SK-N-SH (cell line): ENCODE results near the gene C1orf226. TPM values are rescaled to one million over a fixed set of nuclear protein-coding genes. Genes with fewer than 3 reads are reported as not detected.

Experiments used
- CTCF ChIA-PET: fragments of 300-600, 350-600 bp; formaldehyde crosslinking; extraction: SDS; loops from one replicate; lab custom pipeline; 2021; lab: Yijun Ruan, JAX
- POLR2A ChIA-PET: fragments of 350-600 bp; sonication (Branson Sonifier 250); formaldehyde crosslinking; extraction: SDS; loops from one replicate; lab custom pipeline; 2020; ENCODE audit warnings: antibody characterized with exemption, inconsistent platforms; lab: Yijun Ruan, JAX
- DNase-seq: peaks from one replicate; pipeline ENCODE4 v3.0.0; 2012
- H2AFZ ChIP-seq: fragments of 200-600 bp; sonication (generic); 2 replicates; pipeline ENCODE4 v1.8.1; 2016; ENCODE audit warnings: antibody characterized with exemption, mild to moderate bottlenecking, low read depth
- H3F3A ChIP-seq: fragments of 200-600 bp; sonication (generic); replicated peaks from 2 replicates; pipeline ENCODE3; 2016; ENCODE audit warnings: antibody characterized with exemption, mild to moderate bottlenecking; ENCODE audit not compliant: insufficient read depth
- H3K27ac ChIP-seq, 2 experiments: fragments of 200-500 bp in 1 of 2; fragments of 200-600 bp in 1 of 2; sonication (Bioruptor generic) in 1 of 2; sonication (generic), shearing (Covaris generic) in 1 of 2; 2 replicates each; pipeline versions ENCODE4 v1.5.1 to v1.6.1; 2014 to 2016; ENCODE audit warnings: low read depth in 2 of 2, inconsistent platforms in 1 of 2, low read length in 1 of 2, mild to moderate bottlenecking in 1 of 2, mixed read lengths in 1 of 2
- H3K27me3 ChIP-seq: fragments of 200-600 bp; sonication (generic), shearing (Covaris generic); 2 replicates; pipeline ENCODE4 v1.6.1; 2016; ENCODE audit warnings: mixed run types; ENCODE audit not compliant: insufficient read depth
- H3K36me3 ChIP-seq, 2 experiments: fragments of 200-500 bp in 1 of 2; fragments of 200-600 bp in 1 of 2; sonication (Bioruptor generic) in 1 of 2; sonication (generic) in 1 of 2; replicated peaks in 1 of 2; 2 replicates each; pipeline versions ENCODE3 to v1.5.1; 2014 to 2016; ENCODE audit warnings: low read length in 1 of 2, mild to moderate bottlenecking in 1 of 2; ENCODE audit not compliant: insufficient read depth in 2 of 2, control insufficient read depth in 1 of 2
- H3K4me1 ChIP-seq, 2 experiments: fragments of 200-500 bp in 1 of 2; fragments of 200-600 bp in 1 of 2; sonication (Bioruptor generic) in 1 of 2; sonication (generic), shearing (Covaris generic) in 1 of 2; 2 replicates each; pipeline versions ENCODE4 v1.5.1 to v1.6.1; 2014 to 2016; ENCODE audit warnings: low read depth in 1 of 2, low read length in 1 of 2, mixed run types in 1 of 2; ENCODE audit not compliant: insufficient read depth in 2 of 2, control insufficient read depth in 1 of 2
- H3K4me2 ChIP-seq: fragments of 200-600 bp; sonication (generic), shearing (Covaris generic); 2 replicates; pipeline ENCODE4 v1.6.1; 2017; ENCODE audit warnings: mixed run types
- H3K4me3 ChIP-seq, 2 experiments: fragments of 200-500 bp in 1 of 2; fragments of 200-600 bp in 1 of 2; sonication (Bioruptor generic) in 1 of 2; sonication (generic), shearing (Covaris generic) in 1 of 2; 2 replicates each; pipeline versions ENCODE4 v1.5.1 to v1.8.1; 2014 to 2016; ENCODE audit warnings: low read depth in 2 of 2, inconsistent platforms in 1 of 2, low read length in 1 of 2, mild to moderate bottlenecking in 1 of 2, mixed read lengths in 1 of 2, moderate library complexity in 1 of 2
- H3K79me2 ChIP-seq: fragments of 200-600 bp; sonication (generic); 2 replicates; pipeline ENCODE4 v1.8.1; 2017; ENCODE audit warnings: mild to moderate bottlenecking; ENCODE audit not compliant: insufficient read depth
- H3K9ac ChIP-seq: fragments of 200-600 bp; sonication (generic); 2 replicates; pipeline ENCODE4 v1.6.1; 2017; ENCODE audit warnings: mixed run types
- H3K9me2 ChIP-seq: fragments of 200-600 bp; sonication (generic); 2 replicates; pipeline ENCODE4 v1.6.1; 2017; ENCODE audit warnings: mixed run types
- H3K9me3 ChIP-seq: fragments of 200-600 bp; sonication (generic); 2 replicates; pipeline ENCODE4 v1.6.1; 2017; ENCODE audit warnings: mixed run types, mild to moderate bottlenecking, moderate library complexity
- H4K20me1 ChIP-seq: fragments of 200-600 bp; sonication (generic); 2 replicates; pipeline ENCODE4 v1.6.1; 2017; ENCODE audit warnings: mild to moderate bottlenecking, mixed run types; ENCODE audit not compliant: insufficient read depth
- CHD2 ChIP-seq: fragments of 150-350 bp; IDR thresholded peaks from 2 replicates; pipeline ENCODE4 v1.6.1; 2018; ENCODE audit warnings: low read length; ENCODE audit not compliant: partially characterized antibody
- CTCF ChIP-seq: fragments of 200-600 bp; sonication (generic); IDR thresholded peaks from 2 replicates; pipeline ENCODE4 v1.6.1; 2017; ENCODE audit warnings: antibody characterized with exemption, mild to moderate bottlenecking, moderate library complexity
- ELF1 ChIP-seq: IDR thresholded peaks from 2 replicates; pipeline ENCODE4 v1.4.0; 2012
- EP300 ChIP-seq, 2 experiments: IDR thresholded peaks; 2 replicates each; pipeline versions ENCODE4 v1.4.0 to v1.6.1; 2012; ENCODE audit warnings: borderline replicate concordance in 1 of 2, low read depth in 1 of 2, low read length in 1 of 2
- EZH2phosphoT487 ChIP-seq: fragments of 200-600 bp; sonication (generic); IDR thresholded peaks from 2 replicates; pipeline ENCODE4 v1.6.1; 2017; ENCODE audit warnings: low read depth, mixed run types, mild to moderate bottlenecking, antibody characterized with exemption, moderate library complexity, borderline replicate concordance
- FOSL2 ChIP-seq: IDR thresholded peaks from 2 replicates; pipeline ENCODE4 v1.4.0; 2012; ENCODE audit warnings: low read depth, mild to moderate bottlenecking, moderate library complexity, borderline replicate concordance
- FOXM1 ChIP-seq: IDR thresholded peaks from 2 replicates; pipeline ENCODE4 v1.4.0; 2012; ENCODE audit warnings: low read depth, mild to moderate bottlenecking
- GATA2 ChIP-seq: sonication (generic); formaldehyde crosslinking; IDR thresholded peaks from 2 replicates; pipeline ENCODE4 v1.5.0; 2020; ENCODE audit warnings: mild to moderate bottlenecking, missing genetic modification reagents
- MAX ChIP-seq: IDR thresholded peaks from 2 replicates; pipeline ENCODE4 v1.4.0; 2012; ENCODE audit warnings: low read depth
- MEF2A ChIP-seq: IDR thresholded peaks from 2 replicates; pipeline ENCODE4 v1.4.0; 2012; ENCODE audit warnings: low read depth, borderline replicate concordance
- NFIC ChIP-seq: IDR thresholded peaks from 2 replicates; pipeline ENCODE4 v1.4.0; 2012; ENCODE audit warnings: borderline replicate concordance
- NRF1 ChIP-seq: IDR thresholded peaks from 2 replicates; pipeline ENCODE4 v1.6.1; 2012; ENCODE audit warnings: low read depth, mild to moderate bottlenecking, low read length
- PBX3 ChIP-seq: IDR thresholded peaks from 2 replicates; pipeline ENCODE4; 2012
- POLR2AphosphoS5 ChIP-seq: IDR thresholded peaks from 2 replicates; pipeline ENCODE4 v1.6.1; 2012; ENCODE audit warnings: low read depth, low read length
- RCOR1 ChIP-seq: fragments of 150-350 bp; IDR thresholded peaks from 2 replicates; pipeline ENCODE4 v1.6.1; 2017; ENCODE audit warnings: antibody characterized with exemption, low read length
- TAF1 ChIP-seq: IDR thresholded peaks from 2 replicates; pipeline ENCODE4 v1.6.1; 2012; ENCODE audit warnings: low read depth, mild to moderate bottlenecking, low read length, moderate library complexity, borderline replicate concordance
- YY1 ChIP-seq: IDR thresholded peaks from 2 replicates; pipeline ENCODE4 v1.4.0; 2012; ENCODE audit warnings: low read depth, mild to moderate bottlenecking
- polyA plus RNA-seq, 3 experiments: library from polyadenylated mRNA; depleted of rRNA; stranded (reverse); fragments of >200 nt; gene quantifications; 2 replicates each; pipeline ENCODE4 v1.2.3, GENCODE V29; 2012
- TF ChIP-seq, protein P1 (sequence below): fragments of 150-350 bp; IDR thresholded peaks from 2 replicates; pipeline ENCODE4 v1.6.1; 2017; ENCODE audit warnings: antibody characterized with exemption, low read length, low read depth, borderline replicate concordance
- TF ChIP-seq, protein P2 (sequence below): fragments of 150-350 bp; IDR thresholded peaks from 2 replicates; pipeline ENCODE4 v1.6.1; 2016; ENCODE audit warnings: mild to moderate bottlenecking, low read depth, low read length

Gene C1orf226
- polyA plus RNA-seq, 1 of the 3 experiments (the other 2 are of a cell fraction): 0.03 TPM

DNA sequence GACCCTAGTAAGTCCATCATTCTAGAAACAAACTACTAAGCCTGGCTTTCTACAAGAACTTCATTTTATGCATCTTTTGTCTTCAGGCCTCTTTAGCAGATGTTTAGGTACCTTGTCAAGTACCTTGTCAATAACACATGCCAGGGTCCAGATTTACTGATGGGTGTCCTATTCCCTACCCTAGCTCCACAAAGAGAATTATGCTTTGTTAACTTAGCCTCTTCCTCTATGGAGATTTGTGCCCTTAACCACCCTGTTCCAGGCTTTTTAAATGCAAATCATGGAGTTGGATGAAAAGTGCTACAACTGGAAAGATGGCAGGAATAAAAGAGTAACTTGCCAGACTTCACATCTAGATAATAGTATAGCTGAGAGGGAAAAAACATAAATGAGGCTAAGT is 47.5 kb upstream of the C1orf226 start:
- H3K36me3 ChIP-seq: no peaks in the 10 kb centered on the region
- no peaks in the 10 kb centered on the region for H3K4me1 ChIP-seq
- no peak overlapping the region for H3K4me2 ChIP-seq
- no peak for DNase-seq
- no peaks in the 10 kb centered on the region for H3K9me3 ChIP-seq
- H3K27ac ChIP-seq: no peak overlapping the region
- H3K4me3 ChIP-seq: no peak overlapping the region
- H3K9ac ChIP-seq: no peak overlapping the region
- H2AFZ ChIP-seq: no peak overlapping the region
- no peaks in the 10 kb centered on the region for H3F3A ChIP-seq
- ChIA-PET POLR2A (no interaction called here), CTCF (no interaction called here)
- no peaks in the 10 kb centered on the region for H3K79me2 ChIP-seq
- H3K27me3 ChIP-seq: peaks cover 5% of the 10 kb centered on the region; the same call in 1 of the 2 replicates
- no peaks in the 10 kb centered on the region for H3K9me2 ChIP-seq
- H4K20me1 ChIP-seq: no peaks in the 10 kb centered on the region
- TF ChIP-seq TAF1: no peak
- TF ChIP-seq NRF1: no peak
- TF ChIP-seq CTCF: no peak
- TF ChIP-seq FOSL2: no peak
- no peak for TF ChIP-seq GATA2 (CRISPR knock-in tag)
- TF ChIP-seq YY1: no peak
- no peak for TF ChIP-seq EZH2phosphoT487
- no peak for TF ChIP-seq PBX3
- TF ChIP-seq MAX: no peak
- no peak for TF ChIP-seq CHD2
- no peak for TF ChIP-seq EP300 (IDR thresholded peaks at IDR 0.05; ENCODE audit: borderline replicate concordance in 1 of 2, low read depth in 1 of 2, low read length in 1 of 2)
- TF ChIP-seq, protein P1, sequence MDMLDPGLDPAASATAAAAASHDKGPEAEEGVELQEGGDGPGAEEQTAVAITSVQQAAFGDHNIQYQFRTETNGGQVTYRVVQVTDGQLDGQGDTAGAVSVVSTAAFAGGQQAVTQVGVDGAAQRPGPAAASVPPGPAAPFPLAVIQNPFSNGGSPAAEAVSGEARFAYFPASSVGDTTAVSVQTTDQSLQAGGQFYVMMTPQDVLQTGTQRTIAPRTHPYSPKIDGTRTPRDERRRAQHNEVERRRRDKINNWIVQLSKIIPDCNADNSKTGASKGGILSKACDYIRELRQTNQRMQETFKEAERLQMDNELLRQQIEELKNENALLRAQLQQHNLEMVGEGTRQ: no peak
- no peak for TF ChIP-seq RCOR1
- no peak for TF ChIP-seq POLR2AphosphoS5
- no peak for TF ChIP-seq FOXM1
- no peak for TF ChIP-seq NFIC
- TF ChIP-seq ELF1: no peak
- TF ChIP-seq, protein P2, sequence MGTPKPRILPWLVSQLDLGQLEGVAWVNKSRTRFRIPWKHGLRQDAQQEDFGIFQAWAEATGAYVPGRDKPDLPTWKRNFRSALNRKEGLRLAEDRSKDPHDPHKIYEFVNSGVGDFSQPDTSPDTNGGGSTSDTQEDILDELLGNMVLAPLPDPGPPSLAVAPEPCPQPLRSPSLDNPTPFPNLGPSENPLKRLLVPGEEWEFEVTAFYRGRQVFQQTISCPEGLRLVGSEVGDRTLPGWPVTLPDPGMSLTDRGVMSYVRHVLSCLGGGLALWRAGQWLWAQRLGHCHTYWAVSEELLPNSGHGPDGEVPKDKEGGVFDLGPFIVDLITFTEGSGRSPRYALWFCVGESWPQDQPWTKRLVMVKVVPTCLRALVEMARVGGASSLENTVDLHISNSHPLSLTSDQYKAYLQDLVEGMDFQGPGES: no peak
- no peak for TF ChIP-seq MEF2A
